Right lobe of liver (tissue), 4 donors: ENCODE data around the gene ATPAF1.

Experiments
- POLR2A ChIP-seq: fragments of 450-650 bp; IDR thresholded peaks from one replicate; pipeline ENCODE4 v1.6.1; 2017; ENCODE audit warnings: antibody characterized with exemption, mild to moderate bottlenecking
- TF ChIP-seq, protein P1 (sequence below), 4 donors: fragments of 200-600 bp in 3 of 4; fragments of 450-650 bp in 1 of 4; IDR thresholded peaks; one replicate each; pipeline versions ENCODE4 v1.5.1 to v1.8.0; 2016 to 2022; ENCODE audit warnings: antibody characterized with exemption in 4 of 4, mild to moderate bottlenecking in 2 of 4
- donor health status: DM: no; HTN: no; CAD: no.
- donor health status: DM: no; HTN: no; CAD: no.
- donor health status: DM: no; HTN: yes; CAD: no.

DNA sequence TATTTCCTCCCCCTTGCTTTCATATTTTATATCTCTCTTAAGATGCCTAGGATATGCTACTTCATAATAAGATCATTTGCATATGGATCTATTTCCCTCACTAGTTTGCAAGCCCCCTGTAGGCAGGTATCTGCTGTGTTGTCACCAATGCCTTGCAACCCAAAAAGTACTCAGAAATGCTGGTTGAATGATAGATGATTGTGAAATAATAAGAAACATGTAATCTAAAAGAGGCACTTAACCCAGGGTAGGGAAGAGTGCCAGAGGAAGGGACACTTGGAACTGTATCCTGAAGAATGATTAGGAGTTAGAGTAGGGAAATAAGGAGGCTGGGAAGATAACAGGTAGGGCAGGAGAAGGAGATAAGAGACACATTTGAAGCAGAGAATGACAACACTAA is 12.3 kb downstream of the ATPAF1 start:
- TF ChIP-seq, protein P1, sequence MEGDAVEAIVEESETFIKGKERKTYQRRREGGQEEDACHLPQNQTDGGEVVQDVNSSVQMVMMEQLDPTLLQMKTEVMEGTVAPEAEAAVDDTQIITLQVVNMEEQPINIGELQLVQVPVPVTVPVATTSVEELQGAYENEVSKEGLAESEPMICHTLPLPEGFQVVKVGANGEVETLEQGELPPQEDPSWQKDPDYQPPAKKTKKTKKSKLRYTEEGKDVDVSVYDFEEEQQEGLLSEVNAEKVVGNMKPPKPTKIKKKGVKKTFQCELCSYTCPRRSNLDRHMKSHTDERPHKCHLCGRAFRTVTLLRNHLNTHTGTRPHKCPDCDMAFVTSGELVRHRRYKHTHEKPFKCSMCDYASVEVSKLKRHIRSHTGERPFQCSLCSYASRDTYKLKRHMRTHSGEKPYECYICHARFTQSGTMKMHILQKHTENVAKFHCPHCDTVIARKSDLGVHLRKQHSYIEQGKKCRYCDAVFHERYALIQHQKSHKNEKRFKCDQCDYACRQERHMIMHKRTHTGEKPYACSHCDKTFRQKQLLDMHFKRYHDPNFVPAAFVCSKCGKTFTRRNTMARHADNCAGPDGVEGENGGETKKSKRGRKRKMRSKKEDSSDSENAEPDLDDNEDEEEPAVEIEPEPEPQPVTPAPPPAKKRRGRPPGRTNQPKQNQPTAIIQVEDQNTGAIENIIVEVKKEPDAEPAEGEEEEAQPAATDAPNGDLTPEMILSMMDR (IDR thresholded peaks at IDR 0.05): no peak
- TF ChIP-seq POLR2A: no peak
